IPS-18a (cell line): ENCODE data around the gene C1QTNF9.

Experiments
- H3K27ac ChIP-seq: one replicate; pipeline ENCODE4 v1.5.1; 2013; ENCODE audit warnings: low read length
- H3K27me3 ChIP-seq: one replicate; pipeline ENCODE4 v1.6.1; 2013; ENCODE audit warnings: mild to moderate bottlenecking, low read length; ENCODE audit not compliant: control insufficient read depth, insufficient read depth
- H3K36me3 ChIP-seq: one replicate; pipeline ENCODE4 v1.6.1; 2013; ENCODE audit warnings: low read depth, low read length; ENCODE audit not compliant: control insufficient read depth
- H3K4me1 ChIP-seq: one replicate; pipeline ENCODE4 v1.6.1; 2013; ENCODE audit warnings: low read depth, low read length; ENCODE audit not compliant: control insufficient read depth
- H3K4me3 ChIP-seq: one replicate; pipeline ENCODE4 v1.5.1; 2013; ENCODE audit warnings: low read length
- H3K9ac ChIP-seq: one replicate; pipeline ENCODE4 v1.6.1; 2013; ENCODE audit warnings: mild to moderate bottlenecking, low read length, moderate library complexity
- H3K9me3 ChIP-seq: one replicate; pipeline ENCODE4 v1.6.1; 2013; ENCODE audit warnings: low read depth, low read length; ENCODE audit not compliant: control insufficient read depth

Gene C1QTNF9

DNA sequence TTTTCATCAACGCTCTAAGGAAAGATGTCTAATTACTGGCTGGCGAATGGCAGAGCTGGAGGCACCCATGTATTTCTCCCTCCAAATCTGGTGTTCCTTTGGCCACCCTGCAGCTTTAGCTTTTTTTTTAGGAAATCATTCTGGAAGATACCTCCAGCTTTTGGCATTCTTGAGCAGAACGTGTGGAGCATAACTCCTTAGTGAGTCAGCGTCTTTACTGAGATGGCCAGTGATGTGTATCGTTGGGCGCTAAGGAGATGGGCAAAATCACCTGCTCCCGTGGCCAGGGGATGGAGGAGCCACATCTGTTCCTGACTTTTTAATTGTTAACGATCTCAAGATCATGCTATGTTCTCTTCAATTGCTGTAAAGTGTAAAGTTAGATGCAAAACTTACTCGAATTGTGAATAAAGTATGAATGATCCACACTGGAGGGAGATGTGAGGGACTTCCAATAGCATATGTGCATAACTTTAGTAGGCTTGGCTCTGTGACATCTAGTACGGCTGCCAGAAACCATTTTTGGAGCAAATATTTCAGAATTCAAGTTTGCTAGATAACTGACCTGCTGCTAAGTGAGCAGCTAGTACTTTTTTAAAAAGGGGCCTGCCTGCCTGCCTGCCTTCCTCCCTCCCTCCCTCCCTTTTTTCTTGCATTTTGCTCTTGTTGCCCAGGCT, 24.4 kb upstream of the C1QTNF9 start:
- Histone ChIP-seq H3K36me3 (peaks cover 7% of the 10 kb centered on the region), H3K27ac (no peak overlapping the region), H3K9ac (no peak overlapping the region)

DNA sequence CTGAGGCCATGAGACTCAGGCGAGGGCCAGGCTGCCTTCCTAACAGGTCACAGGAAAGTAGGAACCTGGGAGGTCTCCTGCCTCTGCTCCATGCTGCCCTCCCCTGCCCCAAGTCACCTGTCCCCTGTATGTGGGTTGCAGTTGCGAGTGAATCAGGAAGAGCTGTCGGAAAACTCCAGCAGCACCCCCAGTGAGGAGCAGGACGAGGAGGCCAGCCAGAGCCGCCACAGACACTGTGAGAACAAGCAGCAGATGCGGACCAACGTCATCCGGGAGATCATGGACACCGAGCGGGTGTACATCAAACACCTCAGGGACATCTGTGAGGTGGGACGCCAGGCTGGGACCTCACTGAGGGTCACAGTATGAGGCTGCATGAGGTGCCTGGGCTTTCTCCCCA, 22.8 kb upstream of the C1QTNF9 start:
- H3K36me3 ChIP-seq = peaks cover 15% of the 10 kb centered on the region

More for the DNA sequence above, 24.4 kb upstream of the C1QTNF9 start:
- H3K4me1 ChIP-seq = no peaks in the 10 kb centered on the region
- no peak overlapping the region for H3K4me3 ChIP-seq
- H3K9me3 ChIP-seq = no peaks in the 10 kb centered on the region
- no peaks in the 10 kb centered on the region for H3K27me3 ChIP-seq

DNA sequence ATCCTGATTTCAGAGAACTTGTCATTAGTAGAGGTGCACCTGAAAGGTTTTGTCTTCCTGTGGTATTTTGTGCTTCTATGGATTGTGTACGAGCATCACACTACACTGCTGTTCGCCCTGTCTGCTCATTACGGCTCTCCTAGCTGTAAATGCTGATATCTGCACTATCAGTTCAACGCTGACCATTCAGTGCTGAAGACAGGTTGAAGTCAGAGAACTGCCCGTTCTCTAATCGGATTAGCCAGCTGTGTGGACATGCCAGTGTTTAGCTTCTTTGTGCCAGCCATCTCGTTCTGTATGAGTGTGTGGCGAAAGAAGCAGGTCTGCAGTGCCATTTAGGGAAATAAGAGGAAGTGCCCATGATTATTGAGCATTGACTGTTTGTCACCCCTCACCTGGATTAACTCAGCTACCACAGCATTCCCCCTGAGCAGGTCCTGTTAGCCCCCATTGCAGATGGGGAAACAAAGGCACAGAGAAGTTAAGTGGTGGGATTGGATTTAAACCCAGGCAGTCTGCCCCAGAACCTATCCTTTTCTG, 21.6 kb upstream of the C1QTNF9 start:
- no peak overlapping the region for H3K27ac ChIP-seq
- no peak overlapping the region for H3K9ac ChIP-seq
- no peaks in the 10 kb centered on the region for H3K4me1 ChIP-seq
- H3K9me3 ChIP-seq = no peaks in the 10 kb centered on the region
- H3K27me3 ChIP-seq = no peaks in the 10 kb centered on the region
- peaks cover 15% of the 10 kb centered on the region for H3K36me3 ChIP-seq
- no peak overlapping the region for H3K4me3 ChIP-seq

More for the DNA sequence above, 22.8 kb upstream of the C1QTNF9 start:
- Histone ChIP-seq H3K4me1 (no peaks in the 10 kb centered on the region), H3K9ac (no peak overlapping the region), H3K4me3 (no peak overlapping the region), H3K27ac (no peak overlapping the region), H3K27me3 (no peaks in the 10 kb centered on the region), H3K9me3 (no peaks in the 10 kb centered on the region)

DNA sequence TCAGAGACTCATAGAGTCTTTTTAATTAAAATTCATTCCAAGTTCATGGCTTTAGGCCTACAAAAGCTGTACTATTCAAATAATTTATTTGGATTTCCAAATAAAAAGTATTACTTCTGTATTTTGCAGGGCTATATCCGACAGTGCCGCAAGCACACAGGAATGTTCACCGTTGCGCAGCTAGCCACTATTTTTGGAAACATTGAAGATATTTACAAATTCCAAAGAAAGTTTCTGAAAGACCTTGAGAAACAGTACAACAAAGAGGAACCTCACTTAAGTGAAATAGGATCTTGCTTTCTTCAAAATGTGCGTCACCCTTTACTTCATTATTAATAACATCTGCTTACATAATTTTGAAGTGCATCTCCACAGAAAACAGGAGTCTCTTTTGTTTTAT, 20.5 kb upstream of the C1QTNF9 start:
- Histone ChIP-seq H3K27me3 (no peaks in the 10 kb centered on the region), H3K27ac (no peak overlapping the region), H3K9ac (no peak overlapping the region), H3K9me3 (no peaks in the 10 kb centered on the region), H3K4me1 (no peaks in the 10 kb centered on the region), H3K4me3 (no peak overlapping the region), H3K36me3 (peaks cover 19% of the 10 kb centered on the region)

DNA sequence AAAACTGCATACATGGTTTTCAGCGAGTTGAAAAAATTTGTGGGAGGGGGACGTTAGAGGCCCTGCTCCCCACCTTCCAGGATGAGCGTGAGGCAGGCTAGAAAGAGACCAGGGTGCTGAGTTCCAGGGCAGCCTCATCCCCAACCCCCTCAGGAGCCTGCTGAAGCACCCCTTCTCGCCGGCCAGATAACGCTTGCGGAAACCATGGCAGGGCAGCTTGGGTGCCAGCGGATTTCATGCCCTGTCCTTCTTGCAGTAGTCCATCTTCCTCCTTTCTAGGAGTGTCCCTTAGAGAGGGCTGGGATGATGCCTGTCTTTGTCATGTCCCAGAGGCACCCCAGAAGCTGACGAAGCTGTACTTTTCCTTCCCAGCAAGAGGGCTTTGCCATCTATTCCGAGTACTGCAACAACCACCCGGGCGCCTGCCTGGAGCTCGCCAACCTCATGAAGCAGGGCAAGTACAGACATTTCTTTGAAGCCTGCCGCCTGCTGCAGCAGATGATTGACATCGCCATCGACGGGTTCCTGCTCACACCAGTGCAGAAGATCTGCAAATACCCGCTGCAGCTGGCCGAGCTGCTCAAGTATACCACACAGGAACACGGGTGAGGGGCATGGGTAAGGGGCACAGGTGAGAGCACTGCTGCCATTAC, 19.0 kb upstream of the C1QTNF9 start:
- no peaks in the 10 kb centered on the region for H3K27me3 ChIP-seq
- H3K9ac ChIP-seq = no peak overlapping the region
- H3K4me3 ChIP-seq = no peak overlapping the region
- no peak overlapping the region for H3K27ac ChIP-seq
- H3K4me1 ChIP-seq = no peaks in the 10 kb centered on the region
- H3K9me3 ChIP-seq = no peaks in the 10 kb centered on the region
- H3K36me3 ChIP-seq = peaks cover 27% of the 10 kb centered on the region

DNA sequence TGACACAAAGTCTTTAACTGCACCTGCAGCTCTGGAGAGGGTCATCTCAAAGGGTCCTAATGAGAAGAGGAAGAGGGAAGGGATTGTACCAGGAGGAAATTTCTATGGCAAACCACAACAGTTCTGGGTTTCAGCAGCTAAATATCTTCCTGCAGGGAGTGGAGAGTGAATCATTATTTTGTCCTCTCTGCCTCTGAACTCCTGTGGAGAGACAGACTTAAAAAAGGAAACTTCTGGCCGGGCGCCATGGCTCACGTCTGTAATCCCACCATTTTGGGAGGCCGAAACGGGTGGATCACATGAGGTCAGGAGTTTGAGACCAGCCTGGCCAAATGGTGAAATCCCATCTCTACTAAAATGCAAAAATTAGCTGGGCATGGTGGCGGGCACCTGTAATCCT, 16.9 kb upstream of the C1QTNF9 start:
- H3K27ac ChIP-seq = no peak overlapping the region
- H3K36me3 ChIP-seq = peaks cover 24% of the 10 kb centered on the region
- no peak overlapping the region for H3K9ac ChIP-seq
- no peak overlapping the region for H3K4me3 ChIP-seq
- H3K4me1 ChIP-seq = no peaks in the 10 kb centered on the region
- no peaks in the 10 kb centered on the region for H3K27me3 ChIP-seq
- H3K9me3 ChIP-seq = no peaks in the 10 kb centered on the region

DNA sequence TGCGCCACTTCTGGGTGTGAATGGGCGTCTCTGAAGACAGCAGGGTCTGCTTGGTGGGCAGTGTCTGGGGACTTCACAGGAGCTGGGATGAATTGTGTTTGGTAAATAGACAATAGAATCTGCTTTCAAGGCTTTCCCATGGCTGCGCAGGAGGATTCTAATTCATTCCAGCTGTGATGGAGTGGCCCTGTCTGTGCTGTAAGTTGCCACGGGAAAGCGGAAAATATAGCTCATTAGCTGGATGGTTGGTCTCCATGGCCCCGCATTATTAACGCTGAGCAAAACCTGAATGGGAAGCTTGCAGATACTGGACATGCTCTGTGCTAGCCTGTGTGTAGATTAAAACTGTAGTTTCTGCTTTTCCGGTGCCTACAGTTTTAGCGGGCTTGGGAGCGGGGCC, 15.6 kb upstream of the C1QTNF9 start:
- Histone ChIP-seq H3K4me1 (no peaks in the 10 kb centered on the region), H3K9me3 (no peaks in the 10 kb centered on the region), H3K36me3 (peaks cover 35% of the 10 kb centered on the region), H3K27ac (no peak overlapping the region), H3K27me3 (no peaks in the 10 kb centered on the region), H3K9ac (no peak overlapping the region), H3K4me3 (no peak overlapping the region)

DNA sequence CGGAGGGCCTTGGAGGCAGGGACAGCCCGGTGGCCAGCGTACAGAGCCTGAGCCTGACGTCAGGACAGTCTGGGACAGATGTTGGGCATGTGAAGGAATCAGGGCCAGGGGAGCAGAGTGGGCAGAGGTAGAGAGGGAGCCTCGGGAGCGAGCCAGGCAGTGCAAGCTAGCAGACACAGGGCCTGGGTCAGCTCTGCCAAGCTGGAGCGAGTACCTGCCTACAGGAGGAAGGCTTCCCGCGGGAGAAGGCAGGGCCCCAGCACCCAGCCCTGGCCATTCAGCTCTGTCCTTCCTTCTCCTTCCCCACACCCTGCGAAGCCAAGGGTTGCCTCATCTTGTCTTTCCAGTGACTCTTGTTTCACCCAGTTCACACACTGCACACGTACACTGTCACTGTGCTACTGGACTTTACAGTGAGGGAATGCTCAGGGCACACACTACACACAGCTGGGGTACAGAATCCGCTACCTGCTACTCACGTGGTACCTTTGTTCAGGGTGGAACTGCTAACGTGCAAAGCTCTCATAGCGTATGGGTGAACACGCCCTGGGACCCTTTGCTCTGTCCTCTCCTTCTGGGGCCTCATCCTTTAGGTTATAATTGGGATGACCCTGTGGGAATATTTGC, 9.8 kb upstream of the C1QTNF9 start:
- Histone ChIP-seq H3K36me3 (peaks cover 41% of the 10 kb centered on the region), H3K9me3 (no peaks in the 10 kb centered on the region), H3K4me3 (no peak overlapping the region), H3K27ac (no peak overlapping the region), H3K9ac (no peak overlapping the region), H3K4me1 (no peaks in the 10 kb centered on the region), H3K27me3 (no peaks in the 10 kb centered on the region)

DNA sequence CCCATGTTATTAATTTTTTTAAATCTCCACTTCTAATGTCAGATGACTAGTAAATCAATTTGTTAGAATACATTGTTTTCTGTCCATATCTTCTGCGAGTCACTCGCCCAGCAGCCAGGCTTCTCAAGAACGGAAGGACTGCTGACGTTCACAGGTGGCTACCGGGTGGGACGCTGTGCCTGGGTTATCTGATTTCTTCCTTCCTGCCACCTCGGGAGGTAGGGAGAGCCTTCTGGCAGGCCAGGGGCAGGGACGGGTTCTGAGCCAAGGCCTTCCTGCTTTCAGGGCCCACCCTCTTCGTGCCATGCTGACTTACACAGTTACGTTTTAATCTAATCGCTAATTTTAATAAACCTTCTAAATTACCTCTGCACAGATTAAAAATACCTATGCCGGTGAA, 7.9 kb upstream of the C1QTNF9 start:
- Histone ChIP-seq H3K27me3 (no peaks in the 10 kb centered on the region), H3K9ac (no peak overlapping the region), H3K4me1 (no peaks in the 10 kb centered on the region), H3K36me3 (peaks cover 45% of the 10 kb centered on the region), H3K4me3 (no peak overlapping the region), H3K9me3 (no peaks in the 10 kb centered on the region), H3K27ac (no peak overlapping the region)

DNA sequence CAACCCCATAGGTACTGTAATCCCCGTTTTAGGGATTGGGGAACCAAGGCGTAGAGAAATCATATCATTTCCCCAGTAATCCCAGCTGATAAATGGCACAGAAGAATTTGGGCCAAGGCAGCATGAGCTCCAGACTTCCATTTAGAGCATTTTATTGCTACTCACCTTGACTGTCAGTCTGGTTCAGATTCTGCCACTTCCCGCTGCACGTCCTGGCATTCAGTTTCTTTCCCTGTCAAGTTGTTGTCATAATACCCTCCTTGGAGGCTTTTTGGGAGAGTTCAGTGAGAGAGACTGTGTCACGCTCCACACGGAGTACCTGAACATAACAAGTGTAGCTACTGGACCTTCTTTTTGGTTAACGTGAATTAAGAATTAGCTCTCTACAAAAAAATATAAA, 7.5 kb upstream of the C1QTNF9 start:
- H3K9me3 ChIP-seq = no peaks in the 10 kb centered on the region
- no peak overlapping the region for H3K9ac ChIP-seq
- no peak overlapping the region for H3K27ac ChIP-seq
- H3K36me3 ChIP-seq = peaks cover 45% of the 10 kb centered on the region
- H3K4me1 ChIP-seq = no peaks in the 10 kb centered on the region
- no peaks in the 10 kb centered on the region for H3K27me3 ChIP-seq
- no peak overlapping the region for H3K4me3 ChIP-seq

DNA sequence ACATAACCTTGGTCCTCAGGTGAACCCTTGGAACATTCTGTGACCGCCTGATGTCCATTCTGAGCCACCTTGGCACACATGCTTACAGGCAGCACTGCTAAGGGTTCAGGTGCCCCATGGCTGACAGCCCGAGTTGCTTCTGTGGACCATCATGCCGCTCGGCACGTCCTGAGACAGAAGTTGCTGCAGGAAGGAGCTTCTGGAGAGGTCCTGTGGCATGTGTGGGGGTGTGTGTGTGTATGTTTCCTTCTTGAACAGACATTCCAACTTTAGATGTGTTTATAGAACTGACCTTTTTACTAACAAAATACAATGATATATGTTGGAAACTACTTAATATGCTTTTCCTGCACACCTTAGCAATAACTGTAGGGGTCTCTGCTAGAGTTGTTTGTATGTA, 4.8 kb upstream of the C1QTNF9 start:
- Histone ChIP-seq H3K4me3 (no peak overlapping the region), H3K36me3 (peaks cover 31% of the 10 kb centered on the region), H3K27me3 (no peaks in the 10 kb centered on the region), H3K4me1 (no peaks in the 10 kb centered on the region), H3K9me3 (no peaks in the 10 kb centered on the region), H3K9ac (no peak overlapping the region), H3K27ac (no peak overlapping the region)
